Rectal smooth muscle tissue (tissue), 1 donor: ENCODE results near the gene TRERF1.
"Not testable (repeated sequence)": the region's sequence is repeated elsewhere in the genome, so short reads cannot be mapped to it uniquely, and the experiment has no call there.

Source experiments
- H3K27ac ChIP-seq: one replicate; pipeline ENCODE4 v1.7.0; 2013; ENCODE audit warnings: low read depth, low read length, inconsistent platforms
- H3K27me3 ChIP-seq: one replicate; pipeline ENCODE4 v1.7.0; 2013; ENCODE audit warnings: low read length; ENCODE audit not compliant: control insufficient read depth, insufficient read depth
- H3K36me3 ChIP-seq: one replicate; pipeline ENCODE4 v1.7.0; 2013; ENCODE audit warnings: low read length; ENCODE audit not compliant: control insufficient read depth, insufficient read depth
- H3K4me1 ChIP-seq: one replicate; pipeline ENCODE4 v1.7.0; 2013; ENCODE audit warnings: low read length; ENCODE audit not compliant: control insufficient read depth, insufficient read depth
- H3K4me3 ChIP-seq: one replicate; pipeline ENCODE4 v1.7.0; 2013; ENCODE audit warnings: low read length
- H3K9ac ChIP-seq: one replicate; pipeline ENCODE4 v1.7.0; 2013; ENCODE audit warnings: low read length

The TRERF1 gene

GRCh38 chr6:42192385-42192784 lies 259.3 kb downstream of the TRERF1 start:
- not testable (repeated sequence) for H3K27me3 ChIP-seq, H3K9ac ChIP-seq, H3K4me3 ChIP-seq, H3K4me1 ChIP-seq, H3K36me3 ChIP-seq, H3K27ac ChIP-seq

- Histone ChIP-seq H3K4me1 (no peaks in the 10 kb centered on the region), H3K36me3 (no peaks in the 10 kb centered on the region), H3K4me3 (no peak overlapping the region), H3K27ac (no peak overlapping the region), H3K9ac (no peak overlapping the region), H3K27me3 (no peaks in the 10 kb centered on the region)
Measured at GRCh38 chr6:42190554-42191183, 261.1 kb downstream of the TRERF1 start.

- H3K4me1 ChIP-seq: no peaks in the 10 kb centered on the region
- no peaks in the 10 kb centered on the region for H3K27me3 ChIP-seq
- no peaks in the 10 kb centered on the region for H3K36me3 ChIP-seq
- H3K9ac ChIP-seq: no peak overlapping the region
- no peak overlapping the region for H3K27ac ChIP-seq
- no peak overlapping the region for H3K4me3 ChIP-seq
Measured at GRCh38 chr6:42188406-42188805, 263.3 kb downstream of the TRERF1 start.

- H3K4me3 ChIP-seq: no peak overlapping the region
- H3K9ac ChIP-seq: no peak overlapping the region
- no peaks in the 10 kb centered on the region for H3K36me3 ChIP-seq
- no peaks in the 10 kb centered on the region for H3K27me3 ChIP-seq
- no peak overlapping the region for H3K27ac ChIP-seq
- H3K4me1 ChIP-seq: no peaks in the 10 kb centered on the region
Measured at GRCh38 chr6:42185597-42185996, 266.1 kb downstream of the TRERF1 start.

GRCh38 chr6:42184475-42184874 lies 267.3 kb downstream of the TRERF1 start:
- Histone ChIP-seq H3K4me1 (no peaks in the 10 kb centered on the region), H3K27ac (no peak overlapping the region), H3K4me3 (no peak overlapping the region), H3K27me3 (no peaks in the 10 kb centered on the region), H3K36me3 (no peaks in the 10 kb centered on the region), H3K9ac (no peak overlapping the region)

GRCh38 chr6:42182101-42182500 lies 269.6 kb downstream of the TRERF1 start:
- Histone ChIP-seq H3K36me3 (no peaks in the 10 kb centered on the region), H3K27me3 (peaks cover 5% of the 10 kb centered on the region), H3K27ac (no peak overlapping the region), H3K4me1 (no peaks in the 10 kb centered on the region), H3K9ac (no peak overlapping the region), H3K4me3 (no peak overlapping the region)

GRCh38 chr6:42179945-42180313 lies 271.8 kb downstream of the TRERF1 start:
- Histone ChIP-seq H3K36me3 (no peaks in the 10 kb centered on the region), H3K27me3 (peaks cover 5% of the 10 kb centered on the region), H3K4me3 (no peak overlapping the region), H3K27ac (no peak overlapping the region), H3K9ac (no peak overlapping the region), H3K4me1 (no peaks in the 10 kb centered on the region)

- Histone ChIP-seq H3K27ac (no peak overlapping the region), H3K36me3 (no peaks in the 10 kb centered on the region), H3K4me1 (no peaks in the 10 kb centered on the region), H3K9ac (no peak overlapping the region), H3K27me3 (peaks cover 5% of the 10 kb centered on the region), H3K4me3 (no peak overlapping the region)
Measured at GRCh38 chr6:42179261-42179944, 272.3 kb downstream of the TRERF1 start.

- H3K4me1 ChIP-seq: no peaks in the 10 kb centered on the region
- peaks cover 5% of the 10 kb centered on the region for H3K27me3 ChIP-seq
- H3K9ac ChIP-seq: no peak overlapping the region
- no peaks in the 10 kb centered on the region for H3K36me3 ChIP-seq
- H3K4me3 ChIP-seq: no peak overlapping the region
- no peak overlapping the region for H3K27ac ChIP-seq
Measured at GRCh38 chr6:42177514-42178364, 274.0 kb downstream of the TRERF1 start.

GRCh38 chr6:42176981-42177380 lies 274.7 kb downstream of the TRERF1 start:
- no peak overlapping the region for H3K9ac ChIP-seq
- no peak overlapping the region for H3K4me3 ChIP-seq
- peaks cover 5% of the 10 kb centered on the region for H3K27me3 ChIP-seq
- no peaks in the 10 kb centered on the region for H3K36me3 ChIP-seq
- H3K4me1 ChIP-seq: no peaks in the 10 kb centered on the region
- H3K27ac ChIP-seq: no peak overlapping the region

- Histone ChIP-seq H3K27ac (no peak overlapping the region), H3K4me3 (no peak overlapping the region), H3K4me1 (no peaks in the 10 kb centered on the region), H3K36me3 (no peaks in the 10 kb centered on the region), H3K27me3 (peaks cover 5% of the 10 kb centered on the region), H3K9ac (no peak overlapping the region)
Measured at GRCh38 chr6:42175860-42176259, 275.9 kb downstream of the TRERF1 start.
